HG02870 (cell line): ENCODE measurements around the gene CD2AP.
"Not testable (repeated sequence)": the region's sequence is repeated elsewhere in the genome, so short reads cannot be mapped to it uniquely, and the experiment has no call there.

Experiments used
- ATAC-seq: cut with Tn5 transposase; IDR thresholded peaks from one replicate; pipeline ENCODE4 v1.9.1; 2021; ENCODE audit warnings: mild to moderate bottlenecking, moderate library complexity; ENCODE audit not compliant: unreplicated experiment

CD2AP gene

DNA sequence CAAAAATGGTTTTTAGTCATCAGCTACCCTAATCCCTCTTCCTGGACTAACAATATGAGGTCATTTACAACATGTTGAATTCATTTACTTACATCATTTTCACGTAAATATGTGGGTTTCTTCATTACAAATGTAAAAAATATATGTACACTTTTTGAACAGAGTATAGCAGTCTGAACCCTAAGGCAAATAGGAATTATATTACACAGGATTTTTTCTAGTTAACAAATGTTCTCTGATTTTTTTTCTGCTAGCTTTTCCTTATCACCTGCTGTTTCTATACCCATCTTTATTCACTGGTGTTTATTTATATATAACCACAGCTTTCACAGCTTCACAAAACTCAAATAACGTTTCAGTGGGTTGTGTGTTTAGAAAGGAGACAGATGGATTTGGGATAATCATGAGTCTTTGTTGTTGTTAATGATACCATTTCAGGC is 21.0 kb upstream of the CD2AP start:
- ATAC-seq, result no peak

DNA sequence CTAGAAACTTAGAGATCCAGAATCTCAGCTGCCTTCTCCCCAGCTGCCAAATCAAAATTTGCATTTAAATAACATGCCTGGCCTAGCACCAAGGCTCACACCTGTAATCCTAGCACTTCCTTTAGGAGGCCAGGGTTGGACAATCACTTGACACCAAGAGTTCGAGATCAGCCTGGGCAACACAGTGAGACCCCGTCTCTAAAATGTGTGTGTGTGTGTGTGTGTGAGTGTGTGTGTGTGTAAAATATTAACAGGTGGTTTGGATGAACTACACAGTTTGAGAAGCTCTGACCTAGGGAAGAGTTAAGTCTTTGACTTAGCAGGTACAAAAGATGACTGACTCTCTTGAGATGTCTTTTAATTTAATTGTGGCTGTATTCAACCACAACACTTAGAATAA is 20.2 kb upstream of the CD2AP start:
- ATAC-seq, result no peak

- no peak for ATAC-seq
Observed at GRCh38 chr6:47464052-47464451, 13.5 kb upstream of the CD2AP start.

DNA sequence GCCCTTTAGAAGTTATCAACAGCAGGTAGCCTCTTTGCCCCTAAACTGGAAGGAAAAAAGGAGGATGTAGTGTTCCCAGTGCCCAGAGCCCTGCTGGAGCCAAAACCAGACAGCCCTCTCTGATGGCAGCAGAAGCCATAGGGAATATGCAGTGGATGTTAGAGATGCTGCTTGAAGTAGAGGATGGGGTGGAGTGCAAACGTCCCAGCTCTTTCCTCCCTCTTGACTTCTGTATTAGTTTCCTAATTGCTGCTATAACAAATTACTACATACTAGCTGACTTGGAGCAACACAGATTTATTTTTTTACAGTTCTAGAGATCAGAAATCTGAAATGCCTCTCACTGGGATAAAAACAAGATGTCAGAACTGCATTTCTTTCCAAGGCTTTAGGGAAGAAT is 12.5 kb upstream of the CD2AP start:
- no peak for ATAC-seq

- ATAC-seq, result no peak
Observed at GRCh38 chr6:47471911-47472310, 5.7 kb upstream of the CD2AP start.

GRCh38 chr6:47473791-47474346 is 3.7 kb upstream of the CD2AP start:
- no peak for ATAC-seq

DNA sequence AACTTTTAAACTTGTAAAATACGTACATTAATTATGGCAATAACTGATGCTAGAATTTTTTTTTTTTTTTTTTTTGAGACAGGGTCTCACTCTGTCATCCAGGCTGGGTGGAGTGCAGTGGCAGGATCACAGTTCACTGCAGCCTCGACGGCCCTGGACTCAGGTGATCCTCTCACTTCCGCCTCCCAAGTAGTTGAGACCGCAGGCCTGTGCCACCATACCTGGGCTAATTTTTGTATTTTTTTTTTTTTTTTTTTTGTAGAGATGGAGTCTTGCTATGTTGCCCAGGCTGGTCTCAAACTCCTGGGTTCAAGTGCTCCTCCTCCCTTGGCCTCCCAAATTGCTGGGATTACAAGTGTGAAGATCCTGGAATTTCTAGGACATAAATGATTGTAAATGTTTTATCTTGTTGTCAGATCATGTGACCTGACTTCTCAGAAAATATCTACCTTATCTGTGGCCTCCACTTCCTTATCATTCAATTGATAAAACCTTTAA is 2.2 kb upstream of the CD2AP start:
- no peak for ATAC-seq

DNA sequence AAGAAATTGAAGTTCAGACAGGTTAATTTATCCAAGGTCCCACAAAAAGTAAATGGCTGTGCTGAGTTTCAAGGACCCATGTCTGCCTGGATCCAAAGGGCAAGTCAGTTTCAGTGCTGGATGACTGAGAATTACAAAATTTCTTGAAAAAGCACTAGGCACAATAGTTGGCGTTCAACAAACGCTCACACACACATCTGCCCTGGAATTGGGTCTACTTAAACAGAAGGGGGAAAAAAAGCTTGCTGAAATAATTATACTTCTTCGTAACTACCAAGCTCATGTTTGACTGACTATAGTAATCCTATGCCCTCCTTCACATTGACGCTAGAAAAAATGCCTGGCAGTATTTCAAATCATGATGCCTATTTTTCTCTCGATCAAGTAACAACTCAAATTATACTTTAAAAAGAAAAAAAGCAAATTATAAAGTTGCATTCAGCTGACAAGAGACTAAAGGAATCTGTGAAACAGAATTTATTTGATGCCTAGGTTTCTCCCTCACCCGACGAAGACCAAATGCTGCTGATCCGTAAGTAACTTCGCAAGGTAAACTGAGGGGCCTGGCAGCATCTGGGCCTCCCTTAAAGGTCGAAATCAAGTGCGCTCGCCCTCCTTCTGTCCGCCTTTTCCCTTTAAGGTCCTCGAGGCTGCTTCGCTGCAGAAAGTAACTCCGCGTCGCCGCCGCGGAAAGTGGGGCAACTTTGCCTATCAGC is 650 bp upstream of the CD2AP start:
- ATAC-seq, result no peak

DNA sequence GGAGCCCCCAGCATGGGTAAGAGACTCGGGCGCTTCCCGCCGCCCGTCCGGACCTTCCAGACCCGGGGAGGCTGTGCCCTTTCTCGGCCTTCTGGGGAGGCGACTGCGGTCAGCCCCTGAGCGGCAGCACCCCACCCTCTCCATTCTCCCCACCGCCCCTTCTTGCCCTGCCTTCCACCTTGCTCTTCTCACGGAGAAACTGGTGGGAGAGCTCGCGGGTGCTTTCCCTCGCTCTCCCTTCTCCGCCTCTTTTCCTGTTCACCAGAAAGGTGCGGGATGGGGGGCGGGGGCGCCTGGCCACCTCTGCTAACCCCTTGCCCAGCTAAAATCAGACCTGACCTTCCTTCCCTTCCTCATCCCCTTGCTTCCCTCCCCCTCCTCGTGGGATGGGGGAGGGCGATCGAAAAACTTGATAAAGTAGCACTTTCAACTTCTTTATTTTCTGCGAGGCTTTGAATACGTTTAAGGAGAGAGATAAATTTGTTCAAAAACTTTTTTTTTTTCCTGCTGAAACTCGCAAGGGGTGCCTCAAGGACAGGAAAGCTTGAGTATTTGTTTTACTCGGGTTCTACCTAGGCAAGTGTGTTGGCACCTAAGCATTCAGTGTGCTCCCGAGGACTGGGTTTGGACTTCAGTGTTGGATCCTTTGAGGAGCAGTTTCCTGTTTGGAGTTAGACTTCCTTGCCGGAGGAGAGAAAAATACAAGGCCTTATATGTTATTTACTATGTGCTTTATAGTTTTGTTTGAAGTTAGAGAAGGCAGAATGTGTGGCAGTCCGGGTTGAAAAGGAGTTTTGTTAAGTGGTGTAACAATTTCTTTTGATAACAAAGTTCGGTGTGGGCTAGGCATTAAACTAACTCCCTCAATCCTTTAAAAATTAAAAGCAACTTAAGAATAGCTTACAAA is 897 bp downstream of the CD2AP start:
- ATAC-seq, result peak; percentile 34

DNA sequence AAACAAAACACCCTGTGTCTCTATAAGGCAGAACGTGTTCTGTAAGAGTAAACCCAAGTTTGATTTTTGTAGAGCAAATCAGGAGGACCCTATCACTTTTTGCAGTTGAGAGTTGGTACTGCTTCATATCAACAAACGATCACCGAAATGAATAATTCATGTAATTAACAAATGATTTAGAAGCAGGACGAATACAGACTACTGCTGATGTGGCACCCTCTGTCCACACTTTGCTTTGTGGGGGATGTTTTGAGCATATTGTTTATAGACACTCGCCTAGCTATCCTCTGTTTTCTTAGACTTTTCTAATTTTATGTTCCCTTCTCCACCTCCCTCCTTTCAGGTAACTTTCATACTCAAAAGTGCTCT is 1.5 kb downstream of the CD2AP start:
- no peak for ATAC-seq

DNA sequence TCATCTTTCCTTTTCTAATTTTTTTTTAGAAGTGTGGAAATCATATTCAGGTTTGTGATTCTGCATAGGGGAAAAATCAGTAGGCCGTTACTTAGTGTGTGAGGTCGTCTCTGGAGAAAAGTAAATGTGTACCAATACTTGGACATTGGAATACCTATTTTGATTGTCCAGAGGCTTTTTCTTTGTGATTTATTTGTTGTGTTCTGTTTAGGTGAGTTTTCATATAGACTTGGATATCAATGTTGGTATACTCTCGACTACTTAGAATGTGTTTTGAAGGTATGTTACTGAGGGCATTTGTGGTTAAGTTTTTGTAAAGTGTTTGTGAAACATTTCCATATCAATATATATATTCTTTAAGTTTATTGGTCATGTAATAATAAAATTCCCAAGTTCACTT is 2.3 kb downstream of the CD2AP start:
- no peak for ATAC-seq

GRCh38 chr6:47481213-47481612 is 3.6 kb downstream of the CD2AP start:
- not testable (repeated sequence) for ATAC-seq

DNA sequence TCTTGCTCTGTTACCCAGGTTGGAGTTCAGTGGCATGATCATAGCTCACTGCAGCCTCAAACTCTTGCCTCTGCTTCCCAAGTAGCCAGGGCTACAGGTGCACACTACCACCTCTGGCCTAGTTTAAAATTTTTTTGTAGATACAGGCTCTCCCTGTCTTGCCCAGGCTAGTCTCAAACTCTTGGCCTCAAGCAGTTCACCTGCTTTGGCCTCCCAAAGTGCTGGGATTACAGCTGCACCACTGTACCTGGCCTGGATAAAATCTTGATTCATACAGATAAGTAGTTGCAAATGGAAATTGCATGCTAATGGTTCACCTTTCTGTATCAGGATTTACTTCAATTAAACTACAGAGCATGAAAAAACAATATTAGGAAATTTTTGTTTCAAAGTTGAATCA is 4.2 kb downstream of the CD2AP start:
- no peak for ATAC-seq

GRCh38 chr6:47483516-47483852 is 5.9 kb downstream of the CD2AP start:
- peak; percentile 24 for ATAC-seq

DNA sequence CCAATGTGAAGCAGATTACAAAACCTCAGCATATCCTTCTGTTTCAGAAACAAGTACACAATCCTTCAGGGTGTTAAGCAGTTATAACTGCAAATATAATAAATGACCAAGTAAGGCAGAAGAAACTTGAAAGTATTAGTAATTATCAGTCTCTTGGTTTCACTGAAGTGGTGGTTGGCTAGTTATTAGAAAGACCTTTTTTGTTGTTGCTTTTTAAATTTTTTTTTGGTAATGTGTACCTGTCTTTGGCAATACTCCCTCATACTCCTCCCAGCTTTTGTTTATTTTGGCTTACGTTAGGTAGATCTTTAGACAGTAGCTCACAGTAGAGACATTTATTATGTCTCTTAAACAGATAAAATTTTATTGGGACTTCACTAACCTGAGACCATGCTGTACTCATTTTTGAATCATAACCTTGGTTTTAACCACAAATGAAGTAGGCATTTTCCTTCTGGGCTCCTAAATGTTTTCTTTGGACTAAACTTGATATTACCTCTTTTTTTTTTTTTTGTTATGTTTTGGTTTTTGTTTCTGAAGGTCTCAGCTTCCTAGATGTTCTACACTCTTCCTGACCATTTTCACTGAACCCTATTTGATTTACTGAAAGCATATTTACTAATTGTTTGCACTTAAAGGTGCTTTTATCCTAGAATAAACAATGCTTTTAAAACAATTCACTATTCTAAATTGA is 6.4 kb downstream of the CD2AP start:
- peak; percentile 53 for ATAC-seq

- ATAC-seq, result no peak
Observed at GRCh38 chr6:47484616-47485015, 7.0 kb downstream of the CD2AP start.

DNA sequence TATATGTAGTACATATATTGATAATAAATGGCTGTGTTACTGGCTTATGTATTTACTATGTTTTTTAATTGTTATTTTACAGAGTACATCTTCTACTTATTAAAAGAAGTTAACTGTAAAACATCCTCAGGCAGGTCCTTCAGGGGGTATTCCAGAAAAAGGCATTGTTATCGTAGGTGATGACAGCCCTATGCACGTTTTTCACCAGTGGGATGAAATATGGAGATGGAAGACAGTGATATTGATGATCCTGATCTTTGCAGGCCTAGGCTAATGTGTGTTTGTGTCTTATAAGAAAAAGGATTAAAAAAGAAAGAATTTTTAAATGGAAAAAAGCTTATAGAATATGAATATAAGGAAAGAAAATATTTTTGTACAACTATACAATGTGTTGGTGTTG is 7.5 kb downstream of the CD2AP start:
- no peak for ATAC-seq

DNA sequence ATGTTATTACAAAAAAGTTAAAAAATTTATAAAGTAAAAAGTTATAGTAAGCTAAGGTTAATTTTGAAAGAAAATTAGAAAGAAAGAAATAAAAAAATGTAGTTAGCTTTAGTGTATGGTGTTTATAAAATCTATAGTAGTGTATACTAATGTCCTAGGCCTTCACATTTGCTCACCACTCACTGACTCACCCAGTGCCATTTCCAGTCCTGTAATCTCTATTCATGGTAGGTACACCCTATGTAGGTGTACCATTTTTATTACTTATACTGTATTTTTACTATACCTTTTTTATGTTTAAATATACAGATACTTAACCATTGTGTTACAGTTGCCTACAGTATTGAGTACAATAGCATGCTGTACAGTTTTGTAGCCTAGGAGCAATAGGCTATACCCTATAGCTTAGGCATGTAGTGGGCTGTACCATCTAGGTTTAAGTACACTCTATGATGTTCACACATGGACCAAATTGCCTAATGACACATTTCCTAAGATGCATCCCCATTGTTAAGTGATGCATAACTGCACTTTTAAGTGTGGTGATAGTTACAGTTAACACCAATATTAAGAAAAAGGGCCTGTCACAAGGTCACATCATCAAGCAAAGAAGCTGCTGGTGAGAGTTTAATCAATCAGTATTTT is 8.0 kb downstream of the CD2AP start:
- ATAC-seq, result no peak

- ATAC-seq, result no peak
Observed at GRCh38 chr6:47489995-47490394, 12.4 kb downstream of the CD2AP start.

GRCh38 chr6:47490676-47491075 is 13.1 kb downstream of the CD2AP start:
- no peak for ATAC-seq

- ATAC-seq, result no peak
Observed at GRCh38 chr6:47492355-47492754, 14.8 kb downstream of the CD2AP start.
